H9 (cell line): ENCODE measurements around the gene MARCKS. TPM values are rescaled to one million over a fixed set of nuclear protein-coding genes. Genes with fewer than 3 reads are reported as not detected.

ENCODE experiments used
- DNase-seq: peaks from one replicate; pipeline ENCODE4 v3.0.0-alpha.2; 2017
- H2AFZ ChIP-seq: one replicate; pipeline ENCODE4 v1.6.1; 2013; ENCODE audit warnings: mild to moderate bottlenecking, low read length, control low read depth, moderate library complexity
- H2AK5ac ChIP-seq: 2 replicates; pipeline ENCODE4 v1.6.1; 2013; ENCODE audit warnings: low read length, control low read depth, mixed read lengths; ENCODE audit not compliant: insufficient read length
- H2BK120ac ChIP-seq: one replicate; pipeline ENCODE4 v1.6.1; 2013; ENCODE audit warnings: low read depth, mild to moderate bottlenecking, low read length, control low read depth, inconsistent platforms; ENCODE audit not compliant: poor library complexity, severe bottlenecking
- H2BK12ac ChIP-seq: 2 replicates; pipeline ENCODE4 v1.6.1; 2013; ENCODE audit warnings: low read length, control low read depth, mixed read lengths, low read depth; ENCODE audit not compliant: insufficient read length
- H2BK15ac ChIP-seq: 2 replicates; pipeline ENCODE4 v1.6.1; 2013; ENCODE audit warnings: low read depth, low read length, control low read depth
- H2BK20ac ChIP-seq: one replicate; pipeline ENCODE4 v1.6.1; 2013; ENCODE audit warnings: low read depth, mild to moderate bottlenecking, low read length, control low read depth, inconsistent platforms; ENCODE audit not compliant: poor library complexity, severe bottlenecking
- H2BK5ac ChIP-seq: 2 replicates; pipeline ENCODE4 v1.6.1; 2013; ENCODE audit warnings: low read length, control low read depth, mixed read lengths; ENCODE audit not compliant: insufficient read length
- H3K14ac ChIP-seq: 2 replicates; pipeline ENCODE4 v1.6.1; 2013; ENCODE audit warnings: low read length, control low read depth; ENCODE audit not compliant: insufficient read depth
- H3K18ac ChIP-seq: 2 replicates; pipeline ENCODE4 v1.6.1; 2013; ENCODE audit warnings: low read depth, mild to moderate bottlenecking, mixed read lengths, low read length, control low read depth; ENCODE audit not compliant: insufficient read length
- H3K23ac ChIP-seq: 2 replicates; pipeline ENCODE4 v1.6.1; 2013; ENCODE audit warnings: low read length, control low read depth, mixed read lengths, low read depth; ENCODE audit not compliant: insufficient read length
- H3K23me2 ChIP-seq: 2 replicates; pipeline ENCODE4 v1.6.1; 2013; ENCODE audit warnings: low read depth, mild to moderate bottlenecking, mixed read lengths, low read length, control low read depth; ENCODE audit not compliant: insufficient read length, poor library complexity, severe bottlenecking
- H3K27ac ChIP-seq: 2 replicates; pipeline ENCODE4 v1.5.1; 2013; ENCODE audit warnings: low read length, control low read depth, mixed read lengths, low read depth; ENCODE audit not compliant: insufficient read length
- H3K27me3 ChIP-seq: 2 replicates; pipeline ENCODE4 v1.6.1; 2013; ENCODE audit warnings: low read length, control low read depth, inconsistent platforms; ENCODE audit not compliant: insufficient read depth
- H3K4ac ChIP-seq: 2 replicates; pipeline ENCODE4 v1.6.1; 2013; ENCODE audit warnings: low read depth, mild to moderate bottlenecking, control low read depth, inconsistent platforms, low read length, moderate library complexity
- H3K4me1 ChIP-seq: 2 replicates; pipeline ENCODE4 v1.6.1; 2013; ENCODE audit warnings: low read length, control low read depth, inconsistent platforms; ENCODE audit not compliant: insufficient read depth
- H3K4me2 ChIP-seq: 2 replicates; pipeline ENCODE4 v1.6.1; 2013; ENCODE audit warnings: low read length, control low read depth, mixed read lengths; ENCODE audit not compliant: insufficient read length, insufficient read depth
- H3K56ac ChIP-seq: 2 replicates; pipeline ENCODE4 v1.6.1; 2013; ENCODE audit warnings: low read depth, mild to moderate bottlenecking, mixed read lengths, low read length, control low read depth; ENCODE audit not compliant: insufficient read length
- H3K79me1 ChIP-seq: 2 replicates; pipeline ENCODE4 v1.6.1; 2013; ENCODE audit warnings: low read depth, mild to moderate bottlenecking, moderate library complexity, low read length, control low read depth, inconsistent platforms; ENCODE audit not compliant: insufficient read depth, poor library complexity, severe bottlenecking
- H3K79me2 ChIP-seq: 2 replicates; pipeline ENCODE4 v1.6.1; 2013; ENCODE audit warnings: low read length, control low read depth, inconsistent platforms; ENCODE audit not compliant: insufficient read depth
- H3K9ac ChIP-seq: 2 replicates; pipeline ENCODE4 v1.6.1; 2013; ENCODE audit warnings: low read length, control low read depth, mixed read lengths; ENCODE audit not compliant: insufficient read length; ENCODE audit errors: extremely low read depth
- H3K9me3 ChIP-seq: one replicate; pipeline ENCODE4 v1.6.1; 2013; ENCODE audit warnings: low read depth, low read length, inconsistent platforms; ENCODE audit not compliant: control insufficient read depth
- H3T11ph ChIP-seq: one replicate; pipeline ENCODE4 v1.6.1; 2013; ENCODE audit warnings: mild to moderate bottlenecking, low read length, control low read depth, inconsistent platforms
- H4K20me1 ChIP-seq: one replicate; pipeline ENCODE4 v1.6.1; 2013; ENCODE audit not compliant: control insufficient read depth, insufficient read length, insufficient read depth
- H4K5ac ChIP-seq: 2 replicates; pipeline ENCODE4 v1.6.1; 2013; ENCODE audit warnings: low read depth, mild to moderate bottlenecking, mixed read lengths, low read length, control low read depth; ENCODE audit not compliant: insufficient read length
- H4K8ac ChIP-seq: replicated peaks from 2 replicates; pipeline ENCODE4 v1.6.1; 2013; ENCODE audit warnings: low read length, control low read depth, mixed read lengths, low read depth; ENCODE audit not compliant: insufficient read length
- H4K91ac ChIP-seq: 2 replicates; pipeline ENCODE4 v1.6.1; 2013; ENCODE audit warnings: low read depth, mild to moderate bottlenecking, moderate library complexity, mixed read lengths, low read length, control low read depth; ENCODE audit not compliant: insufficient read length
- H3K27ac Mint-ChIP-seq, 3 experiments: 2 replicates in 2 of 3; 3 replicates in 1 of 3; pipeline ENCODE4 v1.8.0; 2020 to 2021; ENCODE audit warnings: mixed read lengths in 3 of 3, mild to moderate bottlenecking in 1 of 3, moderate library complexity in 1 of 3
- H3K27me3 Mint-ChIP-seq: 2 replicates; pipeline ENCODE4 v1.8.0; 2021; ENCODE audit warnings: low read depth, mild to moderate bottlenecking, moderate library complexity, mixed read lengths
- H3K36me3 Mint-ChIP-seq, 3 experiments: 2 replicates in 2 of 3; 3 replicates in 1 of 3; pipeline ENCODE4 v1.8.0; 2020 to 2021; ENCODE audit warnings: low read depth in 3 of 3, mixed read lengths in 3 of 3; ENCODE audit not compliant: insufficient read depth in 1 of 3
- H3K4me1 Mint-ChIP-seq, 2 experiments: 2 replicates each; pipeline ENCODE4 v1.8.0; 2020; ENCODE audit warnings: mixed read lengths in 2 of 2
- H3K4me3 Mint-ChIP-seq, 2 experiments: 2 replicates in 1 of 2; 3 replicates in 1 of 2; pipeline ENCODE4 v1.8.0; 2020 to 2021; ENCODE audit warnings: mild to moderate bottlenecking in 2 of 2, mixed read lengths in 2 of 2, moderate library complexity in 1 of 2
- H3K9me3 Mint-ChIP-seq, 2 experiments: 2 replicates in 1 of 2; 3 replicates in 1 of 2; pipeline ENCODE4 v1.8.0; 2020; ENCODE audit warnings: mild to moderate bottlenecking in 2 of 2, mixed read lengths in 2 of 2, moderate library complexity in 1 of 2
- CTCF ChIP-seq: fragments of 200-600 bp; sonication (generic); conservative IDR thresholded peaks from 3 replicates; pipeline ENCODE4 v1.8.0; 2021; ENCODE audit warnings: antibody characterized with exemption, mild to moderate bottlenecking
- WGBS: extraction: QIAGEN DNeasy Blood & Tissue Kit; methylation state at CpG from one replicate; pipeline ENCODE4 v1.1.7; 2013; ENCODE audit warnings: missing lambda C conversion rate, low lambda C conversion rate, mixed read lengths; ENCODE audit not compliant: insufficient read length; ENCODE audit errors: extremely low coverage; 5-methylcytosine and 5-hydroxymethylcytosine counted together
- total RNA-seq: library from RNA; stranded (reverse); gene quantifications from 2 replicates; pipeline ENCODE4 v1.2.1, GENCODE V29; 2021

The MARCKS gene
- total RNA-seq, 1 experiment from 2014 or later, result 164 TPM

GRCh38 chr6:113860181-113860955, 3.2 kb downstream of the MARCKS start:
- no CpG with 5 or more reads among the region's 56 CpGs for WGBS
- no peaks in the 10 kb centered on the region for H3K9me3 ChIP-seq
- peaks cover 5% of the 10 kb centered on the region; the same call in 1 of the 2 replicates for H3K79me2 ChIP-seq
- no peak overlapping the region for H3K23ac ChIP-seq
- H3T11ph ChIP-seq, result no peak overlapping the region
- H2BK20ac ChIP-seq, result no peak overlapping the region
- H2BK5ac ChIP-seq, result no peak overlapping the region
- no peak overlapping the region for H3K4ac ChIP-seq
- no peak overlapping the region for H2BK12ac ChIP-seq
- no peak overlapping the region for H2BK120ac ChIP-seq
- H4K20me1 ChIP-seq, result no peaks in the 10 kb centered on the region
- H2AFZ ChIP-seq, result no peak overlapping the region
- peaks cover 21% of the 10 kb centered on the region for H3K23me2 ChIP-seq
- no peaks in the 10 kb centered on the region for H3K79me1 ChIP-seq
- H3K9ac ChIP-seq, result no peak overlapping the region
- H4K8ac ChIP-seq, result no peak overlapping the region
- H3K4me3 Mint-ChIP-seq, result peak overlapping the region; percentile 54 to 76
- H3K56ac ChIP-seq, result no peak overlapping the region
- no peak overlapping the region for H4K5ac ChIP-seq
- H2BK15ac ChIP-seq, result no peak overlapping the region
- peaks cover 0 to 4% of the 10 kb centered on the region in 2 experiments; a peak in 2 of 5 replicates for H3K9me3 Mint-ChIP-seq
- DNase-seq, result no peak
- H3K27ac ChIP-seq, result no peak overlapping the region
- no peak for TF ChIP-seq CTCF
- no peak overlapping the region for H3K4me2 ChIP-seq
- no peak overlapping the region for H3K18ac ChIP-seq
- H3K4me1 Mint-ChIP-seq, result peaks cover 5 to 17% of the 10 kb centered on the region in 2 experiments; a peak in 3 of 4 replicates
- no peak overlapping the region for H3K14ac ChIP-seq
- H4K91ac ChIP-seq, result no peak overlapping the region
- H3K27me3 Mint-ChIP-seq, result no peaks in the 10 kb centered on the region; the same call in 1 of the 2 replicates
- H3K27me3 ChIP-seq, result peaks cover 12% of the 10 kb centered on the region
- H2AK5ac ChIP-seq, result no peak overlapping the region
- H3K4me1 ChIP-seq, result no peaks in the 10 kb centered on the region
- H3K27ac Mint-ChIP-seq, result peak overlapping the region in 2 of 3 experiments; percentile 33 to 87; a peak in 2 of 7 replicates
- H3K36me3 Mint-ChIP-seq, result peaks cover 15 to 31% (median 27%) of the 10 kb centered on the region in 3 experiments
